ENCODE data around the gene CNTNAP2.

Gene CNTNAP2

GRCh38 chr7:147803606-147804005 lies 1687.0 kb downstream of the CNTNAP2 start:
- Histone ChIP-seq H3K36me3 (ENCODE audit: control insufficient read depth, insufficient read depth, low read length) (no peaks in the 10 kb centered on the region), H3K4me3 (ENCODE audit: insufficient read depth, low read depth, low read length) (no peak overlapping the region), H3K27me3 (ENCODE audit: control insufficient read depth, insufficient read depth, low read length, poor library complexity, severe bottlenecking) (no peaks in the 10 kb centered on the region), H3K27ac (ENCODE audit: insufficient read depth, low read depth, low read length, poor library complexity, severe bottlenecking) (no peak overlapping the region), H3K4me1 (ENCODE audit: control insufficient read depth, insufficient read depth, low read length) (peaks cover 4% of the 10 kb centered on the region), H3K9me3 (ENCODE audit: control insufficient read depth, low read length) (no peaks in the 10 kb centered on the region)
- WGBS, 2 experiments = 51 to 65% methylated on average over 4 of the region's 4 CpGs

GRCh38 chr7:147804032-147804431 lies 1687.4 kb downstream of the CNTNAP2 start:
- H3K4me3 ChIP-seq (ENCODE audit: insufficient read depth, low read depth, low read length) = no peak overlapping the region
- no peak overlapping the region for H3K27ac ChIP-seq (ENCODE audit: insufficient read depth, low read depth, low read length, poor library complexity, severe bottlenecking)
- no peaks in the 10 kb centered on the region for H3K27me3 ChIP-seq (ENCODE audit: control insufficient read depth, insufficient read depth, low read length, poor library complexity, severe bottlenecking)
- peaks cover 4% of the 10 kb centered on the region for H3K4me1 ChIP-seq (ENCODE audit: control insufficient read depth, insufficient read depth, low read length)
- H3K36me3 ChIP-seq (ENCODE audit: control insufficient read depth, insufficient read depth, low read length) = no peaks in the 10 kb centered on the region
- no peaks in the 10 kb centered on the region for H3K9me3 ChIP-seq (ENCODE audit: control insufficient read depth, low read length)

- no peaks in the 10 kb centered on the region for H3K9me3 ChIP-seq (ENCODE audit: control insufficient read depth, low read length)
- H3K36me3 ChIP-seq (ENCODE audit: control insufficient read depth, insufficient read depth, low read length) = no peaks in the 10 kb centered on the region
- no peak overlapping the region for H3K4me3 ChIP-seq (ENCODE audit: insufficient read depth, low read depth, low read length)
- H3K4me1 ChIP-seq (ENCODE audit: control insufficient read depth, insufficient read depth, low read length) = peaks cover 4% of the 10 kb centered on the region
- no peak overlapping the region for H3K27ac ChIP-seq (ENCODE audit: insufficient read depth, low read depth, low read length, poor library complexity, severe bottlenecking)
- H3K27me3 ChIP-seq (ENCODE audit: control insufficient read depth, insufficient read depth, low read length, poor library complexity, severe bottlenecking) = no peaks in the 10 kb centered on the region
Observed at GRCh38 chr7:147805996-147806576, 1689.5 kb downstream of the CNTNAP2 start.

GRCh38 chr7:147809786-147810185 lies 1693.2 kb downstream of the CNTNAP2 start:
- Histone ChIP-seq H3K4me1 (ENCODE audit: control insufficient read depth, insufficient read depth, low read length) (no peaks in the 10 kb centered on the region), H3K27ac (ENCODE audit: insufficient read depth, low read depth, low read length, poor library complexity, severe bottlenecking) (no peak overlapping the region), H3K27me3 (ENCODE audit: control insufficient read depth, insufficient read depth, low read length, poor library complexity, severe bottlenecking) (no peaks in the 10 kb centered on the region), H3K4me3 (ENCODE audit: insufficient read depth, low read depth, low read length) (no peak overlapping the region), H3K36me3 (ENCODE audit: control insufficient read depth, insufficient read depth, low read length) (no peaks in the 10 kb centered on the region), H3K9me3 (ENCODE audit: control insufficient read depth, low read length) (no peaks in the 10 kb centered on the region)
- WGBS, 2 experiments = 86 to 91% methylated on average over 2 to 3 of the region's 3 CpGs

GRCh38 chr7:147810269-147810668 lies 1693.7 kb downstream of the CNTNAP2 start:
- Histone ChIP-seq H3K27ac (ENCODE audit: insufficient read depth, low read depth, low read length, poor library complexity, severe bottlenecking) (no peak overlapping the region), H3K9me3 (ENCODE audit: control insufficient read depth, low read length) (no peaks in the 10 kb centered on the region)

GRCh38 chr7:147811923-147812322 lies 1695.3 kb downstream of the CNTNAP2 start:
- Histone ChIP-seq H3K4me3 (ENCODE audit: insufficient read depth, low read depth, low read length) (no peak overlapping the region), H3K9me3 (ENCODE audit: control insufficient read depth, low read length) (no peaks in the 10 kb centered on the region), H3K27ac (ENCODE audit: insufficient read depth, low read depth, low read length, poor library complexity, severe bottlenecking) (no peak overlapping the region), H3K36me3 (ENCODE audit: control insufficient read depth, insufficient read depth, low read length) (no peaks in the 10 kb centered on the region), H3K27me3 (ENCODE audit: control insufficient read depth, insufficient read depth, low read length, poor library complexity, severe bottlenecking) (no peaks in the 10 kb centered on the region), H3K4me1 (ENCODE audit: control insufficient read depth, insufficient read depth, low read length) (no peaks in the 10 kb centered on the region)
- WGBS, 2 experiments = 95 to 98% methylated on average over 3 to 5 of the region's 5 CpGs

More at GRCh38 chr7:147810269-147810668, 1693.7 kb downstream of the CNTNAP2 start:
- no peaks in the 10 kb centered on the region for H3K27me3 ChIP-seq (ENCODE audit: control insufficient read depth, insufficient read depth, low read length, poor library complexity, severe bottlenecking)
- no peaks in the 10 kb centered on the region for H3K36me3 ChIP-seq (ENCODE audit: control insufficient read depth, insufficient read depth, low read length)
- no peaks in the 10 kb centered on the region for H3K4me1 ChIP-seq (ENCODE audit: control insufficient read depth, insufficient read depth, low read length)
- H3K4me3 ChIP-seq (ENCODE audit: insufficient read depth, low read depth, low read length) = no peak overlapping the region

- Histone ChIP-seq H3K27me3 (ENCODE audit: control insufficient read depth, insufficient read depth, low read length, poor library complexity, severe bottlenecking) (no peaks in the 10 kb centered on the region), H3K4me1 (ENCODE audit: control insufficient read depth, insufficient read depth, low read length) (no peaks in the 10 kb centered on the region), H3K36me3 (ENCODE audit: control insufficient read depth, insufficient read depth, low read length) (no peaks in the 10 kb centered on the region), H3K27ac (ENCODE audit: insufficient read depth, low read depth, low read length, poor library complexity, severe bottlenecking) (no peak overlapping the region), H3K4me3 (ENCODE audit: insufficient read depth, low read depth, low read length) (no peak overlapping the region), H3K9me3 (ENCODE audit: control insufficient read depth, low read length) (no peaks in the 10 kb centered on the region)
Observed at GRCh38 chr7:147813316-147813715, 1696.7 kb downstream of the CNTNAP2 start.

GRCh38 chr7:147818317-147818716 lies 1701.7 kb downstream of the CNTNAP2 start:
- H3K9me3 ChIP-seq (ENCODE audit: control insufficient read depth, low read length) = no peaks in the 10 kb centered on the region
- no peaks in the 10 kb centered on the region for H3K36me3 ChIP-seq (ENCODE audit: control insufficient read depth, insufficient read depth, low read length)
- no peaks in the 10 kb centered on the region for H3K4me1 ChIP-seq (ENCODE audit: control insufficient read depth, insufficient read depth, low read length)
- no peaks in the 10 kb centered on the region for H3K27me3 ChIP-seq (ENCODE audit: control insufficient read depth, insufficient read depth, low read length, poor library complexity, severe bottlenecking)
- H3K27ac ChIP-seq (ENCODE audit: insufficient read depth, low read depth, low read length, poor library complexity, severe bottlenecking) = no peak overlapping the region
- 85 to 88% methylated on average over 4 of the region's 4 CpGs for WGBS, 2 experiments
- no peak overlapping the region for H3K4me3 ChIP-seq (ENCODE audit: insufficient read depth, low read depth, low read length)

- Histone ChIP-seq H3K27ac (ENCODE audit: insufficient read depth, low read depth, low read length, poor library complexity, severe bottlenecking) (no peak overlapping the region), H3K4me1 (ENCODE audit: control insufficient read depth, insufficient read depth, low read length) (no peaks in the 10 kb centered on the region), H3K9me3 (ENCODE audit: control insufficient read depth, low read length) (no peaks in the 10 kb centered on the region), H3K27me3 (ENCODE audit: control insufficient read depth, insufficient read depth, low read length, poor library complexity, severe bottlenecking) (no peaks in the 10 kb centered on the region), H3K4me3 (ENCODE audit: insufficient read depth, low read depth, low read length) (no peak overlapping the region), H3K36me3 (ENCODE audit: control insufficient read depth, insufficient read depth, low read length) (no peaks in the 10 kb centered on the region)
- WGBS, 2 experiments = 92 to 93% methylated on average over 3 to 4 of the region's 4 CpGs
Observed at GRCh38 chr7:147824671-147825070, 1708.1 kb downstream of the CNTNAP2 start.

GRCh38 chr7:147829016-147829415 lies 1712.4 kb downstream of the CNTNAP2 start:
- no peaks in the 10 kb centered on the region for H3K9me3 ChIP-seq (ENCODE audit: control insufficient read depth, low read length)
- no peaks in the 10 kb centered on the region for H3K27me3 ChIP-seq (ENCODE audit: control insufficient read depth, insufficient read depth, low read length, poor library complexity, severe bottlenecking)
- H3K4me1 ChIP-seq (ENCODE audit: control insufficient read depth, insufficient read depth, low read length) = no peaks in the 10 kb centered on the region
- H3K27ac ChIP-seq (ENCODE audit: insufficient read depth, low read depth, low read length, poor library complexity, severe bottlenecking) = no peak overlapping the region
- H3K36me3 ChIP-seq (ENCODE audit: control insufficient read depth, insufficient read depth, low read length) = no peaks in the 10 kb centered on the region
- WGBS, 2 experiments = 97% methylated on average over 2 of the region's 2 CpGs
- no peak overlapping the region for H3K4me3 ChIP-seq (ENCODE audit: insufficient read depth, low read depth, low read length)

- Histone ChIP-seq H3K27ac (ENCODE audit: insufficient read depth, low read depth, low read length, poor library complexity, severe bottlenecking) (no peak overlapping the region), H3K36me3 (ENCODE audit: control insufficient read depth, insufficient read depth, low read length) (no peaks in the 10 kb centered on the region), H3K9me3 (ENCODE audit: control insufficient read depth, low read length) (no peaks in the 10 kb centered on the region), H3K27me3 (ENCODE audit: control insufficient read depth, insufficient read depth, low read length, poor library complexity, severe bottlenecking) (no peaks in the 10 kb centered on the region), H3K4me1 (ENCODE audit: control insufficient read depth, insufficient read depth, low read length) (no peaks in the 10 kb centered on the region), H3K4me3 (ENCODE audit: insufficient read depth, low read depth, low read length) (no peak overlapping the region)
- WGBS, 2 experiments = 72 to 82% methylated on average over 6 of the region's 6 CpGs
Observed at GRCh38 chr7:147833557-147833956, 1717.0 kb downstream of the CNTNAP2 start.

Measured in ectodermal cell (in vitro differentiated cells).